Measurements from ENCODE around the gene APLF. TPM values are rescaled to one million over a fixed set of nuclear protein-coding genes. Genes with fewer than 3 reads are reported as not detected.

APLF gene
- total and polyA plus RNA-seq, 9 donors = 1.0 to 14.1 (median 9.3) TPM

DNA sequence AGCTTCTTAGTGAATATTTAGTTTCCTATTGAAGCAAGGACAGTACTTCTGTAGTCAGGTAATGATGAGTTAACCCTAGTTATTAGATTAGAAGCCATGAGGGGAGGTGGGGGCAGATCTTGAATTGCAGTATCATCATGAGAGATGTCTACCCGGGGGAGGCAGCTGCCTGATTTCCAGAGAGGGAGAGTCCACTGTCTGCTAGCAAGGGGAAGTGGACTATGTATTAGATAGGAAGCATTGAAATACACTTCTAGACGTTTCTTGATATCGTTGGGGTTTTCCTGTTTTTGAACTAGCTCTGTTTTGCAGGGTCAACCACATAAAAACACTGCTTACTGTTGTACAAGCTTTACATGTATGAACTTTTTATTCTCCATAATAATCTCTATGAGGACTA lies 38.8 kb downstream of the APLF start:
- Histone ChIP-seq H3K27me3 (no peaks in the 10 kb centered on the region), H3K4me3 (no peak overlapping the region), H3K9me3 (no peaks in the 10 kb centered on the region), H3K36me3 (no peaks in the 10 kb centered on the region), H3K4me1 (ENCODE audit: insufficient read depth) (no peaks in the 10 kb centered on the region), H3K27ac (no peak overlapping the region)
- intact Hi-C loops (cut with DNase I) = no loop called here
- DNase-seq = no peak
- 56 to 69% (median 60%) methylated on average over 3 of the region's 3 CpGs for WGBS, 3 donors
- no peak for TF ChIP-seq EP300 (IDR thresholded peaks at IDR 0.05)
- no peak for TF ChIP-seq POLR2A (IDR thresholded peaks at IDR 0.05)
- TF ChIP-seq, protein P1, sequence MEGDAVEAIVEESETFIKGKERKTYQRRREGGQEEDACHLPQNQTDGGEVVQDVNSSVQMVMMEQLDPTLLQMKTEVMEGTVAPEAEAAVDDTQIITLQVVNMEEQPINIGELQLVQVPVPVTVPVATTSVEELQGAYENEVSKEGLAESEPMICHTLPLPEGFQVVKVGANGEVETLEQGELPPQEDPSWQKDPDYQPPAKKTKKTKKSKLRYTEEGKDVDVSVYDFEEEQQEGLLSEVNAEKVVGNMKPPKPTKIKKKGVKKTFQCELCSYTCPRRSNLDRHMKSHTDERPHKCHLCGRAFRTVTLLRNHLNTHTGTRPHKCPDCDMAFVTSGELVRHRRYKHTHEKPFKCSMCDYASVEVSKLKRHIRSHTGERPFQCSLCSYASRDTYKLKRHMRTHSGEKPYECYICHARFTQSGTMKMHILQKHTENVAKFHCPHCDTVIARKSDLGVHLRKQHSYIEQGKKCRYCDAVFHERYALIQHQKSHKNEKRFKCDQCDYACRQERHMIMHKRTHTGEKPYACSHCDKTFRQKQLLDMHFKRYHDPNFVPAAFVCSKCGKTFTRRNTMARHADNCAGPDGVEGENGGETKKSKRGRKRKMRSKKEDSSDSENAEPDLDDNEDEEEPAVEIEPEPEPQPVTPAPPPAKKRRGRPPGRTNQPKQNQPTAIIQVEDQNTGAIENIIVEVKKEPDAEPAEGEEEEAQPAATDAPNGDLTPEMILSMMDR (IDR thresholded peaks at IDR 0.05) = no peak

DNA sequence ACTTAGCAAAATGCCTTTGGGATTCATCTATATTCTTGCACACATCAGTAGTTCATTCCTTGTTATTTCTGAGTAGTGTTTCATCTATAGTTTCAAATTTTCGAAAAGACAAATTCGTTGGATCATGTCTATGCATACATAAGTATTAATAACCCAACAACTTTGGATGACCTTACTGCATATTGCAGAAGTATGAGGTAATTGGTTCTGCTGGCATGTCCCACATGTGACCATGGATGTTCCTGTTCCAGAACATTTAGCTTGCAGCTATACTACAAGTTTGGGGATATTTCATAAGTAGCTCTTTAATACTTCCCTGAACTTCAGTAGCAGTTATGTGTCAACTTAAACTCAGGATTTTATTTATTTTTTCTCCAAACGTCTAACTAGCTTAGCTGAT lies 44.9 kb downstream of the APLF start:
- Histone ChIP-seq H3K9me3 (no peaks in the 10 kb centered on the region), H3K27ac (no peak overlapping the region), H3K4me1 (ENCODE audit: insufficient read depth) (no peaks in the 10 kb centered on the region), H3K36me3 (no peaks in the 10 kb centered on the region), H3K4me3 (no peak overlapping the region), H3K27me3 (no peaks in the 10 kb centered on the region)
- intact Hi-C loops (cut with DNase I) = no loop called here
- no peak for DNase-seq
- WGBS, 3 donors = 69 to 74% (median 71%) methylated on average over 3 of the region's 3 CpGs
- TF ChIP-seq POLR2A (IDR thresholded peaks at IDR 0.05) (no peak), EP300 (IDR thresholded peaks at IDR 0.05) (no peak)
- TF ChIP-seq, protein P1 (IDR thresholded peaks at IDR 0.05) = no peak

DNA sequence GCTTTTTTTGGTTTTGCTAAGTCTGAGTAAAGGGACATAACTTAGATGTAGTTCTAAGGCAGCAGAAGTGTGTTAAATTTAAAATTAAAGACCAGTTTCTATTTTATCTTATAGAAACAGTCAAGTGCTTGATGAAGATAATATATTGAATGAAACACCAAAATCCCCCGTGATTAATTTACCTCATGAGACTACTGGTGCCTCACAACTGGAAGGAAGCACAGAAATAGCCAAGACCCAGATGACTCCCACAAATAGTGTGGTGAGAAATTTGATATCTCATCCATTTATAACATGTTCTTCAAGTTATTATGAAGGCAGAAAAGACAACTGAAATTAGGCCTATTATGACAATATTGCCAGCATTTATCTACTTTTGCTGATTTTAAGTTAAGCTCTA lies 45.6 kb downstream of the APLF start:
- no peak overlapping the region for H3K4me3 ChIP-seq
- H3K27me3 ChIP-seq = no peaks in the 10 kb centered on the region
- TF ChIP-seq EP300 (IDR thresholded peaks at IDR 0.05) (no peak), POLR2A (IDR thresholded peaks at IDR 0.05) (no peak)
- TF ChIP-seq, protein P1 (IDR thresholded peaks at IDR 0.05) = no peak
- H3K4me1 ChIP-seq (ENCODE audit: insufficient read depth) = no peaks in the 10 kb centered on the region
- 53 to 63% (median 54%) methylated on average over 1 of the region's 1 CpG for WGBS, 3 donors
- no peaks in the 10 kb centered on the region for H3K36me3 ChIP-seq
- no peak for DNase-seq
- no peak overlapping the region for H3K27ac ChIP-seq
- intact Hi-C loops (cut with DNase I) = no loop called here
- no peaks in the 10 kb centered on the region for H3K9me3 ChIP-seq

DNA sequence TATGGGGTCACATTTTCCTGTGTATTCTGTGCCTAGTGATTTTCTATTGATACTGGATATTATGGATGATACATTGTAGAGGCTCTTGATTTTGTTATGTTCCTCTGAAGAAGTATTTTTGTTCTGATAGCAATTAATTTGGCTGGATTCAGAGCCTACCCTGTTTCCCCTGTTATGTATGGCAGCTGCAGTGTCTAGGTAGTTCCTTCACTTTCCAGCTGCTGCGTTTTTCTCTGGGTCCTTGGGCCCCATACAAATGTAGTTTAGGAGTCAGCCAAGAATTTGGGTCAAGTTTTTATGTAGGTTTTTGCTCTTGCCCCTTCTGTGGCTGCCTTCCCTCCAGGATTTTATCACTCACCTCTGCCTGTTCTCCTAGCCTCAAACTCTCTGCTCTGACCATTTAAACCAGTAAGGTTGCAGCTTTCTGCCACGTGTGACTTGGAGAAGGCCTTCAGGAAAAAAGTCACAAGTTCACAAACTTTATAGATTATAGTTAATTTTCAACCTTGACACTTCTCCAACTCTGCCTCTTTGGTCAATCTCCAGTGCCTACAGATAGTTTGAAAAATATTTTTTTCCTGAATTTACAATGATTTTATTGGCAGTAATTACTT lies 47.0 kb downstream of the APLF start:
- TF ChIP-seq POLR2A (IDR thresholded peaks at IDR 0.05) (no peak), EP300 (IDR thresholded peaks at IDR 0.05) (no peak)
- TF ChIP-seq, protein P1 (IDR thresholded peaks at IDR 0.05) = no peak
- 45 to 62% (median 45%) methylated on average over 2 of the region's 2 CpGs for WGBS, 3 donors
- no peaks in the 10 kb centered on the region for H3K27me3 ChIP-seq
- H3K9me3 ChIP-seq = no peaks in the 10 kb centered on the region
- no peaks in the 10 kb centered on the region for H3K4me1 ChIP-seq (ENCODE audit: insufficient read depth)
- no peak for DNase-seq
- intact Hi-C loops (cut with DNase I) = no loop called here
- H3K36me3 ChIP-seq = no peaks in the 10 kb centered on the region
- H3K27ac ChIP-seq = no peak overlapping the region
- no peak overlapping the region for H3K4me3 ChIP-seq

Data from ovary (tissue), 9 donors.